Measurements from ENCODE around the gene ADGRF3.

DNA sequence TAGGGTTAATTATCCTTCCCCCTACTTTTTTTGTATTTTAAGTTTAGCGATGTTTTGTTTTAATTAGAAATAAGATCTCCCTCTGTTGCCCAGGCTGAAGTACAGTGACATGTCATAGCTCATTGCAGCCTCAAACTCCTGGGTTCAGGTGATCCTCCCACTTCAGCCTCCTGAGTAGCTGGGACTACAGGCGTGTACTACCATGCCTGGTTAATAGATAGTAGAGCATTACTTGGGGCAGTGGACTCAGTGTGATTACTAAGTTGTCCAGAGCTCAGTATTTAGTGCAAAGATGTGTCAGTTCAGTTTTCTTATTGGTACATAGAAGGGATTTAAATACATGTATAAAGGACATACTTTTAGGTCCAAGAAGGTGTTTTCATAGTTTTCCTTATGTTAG lies 9.5 kb upstream of the ADGRF3 start:
- TF ChIP-seq, protein P1, sequence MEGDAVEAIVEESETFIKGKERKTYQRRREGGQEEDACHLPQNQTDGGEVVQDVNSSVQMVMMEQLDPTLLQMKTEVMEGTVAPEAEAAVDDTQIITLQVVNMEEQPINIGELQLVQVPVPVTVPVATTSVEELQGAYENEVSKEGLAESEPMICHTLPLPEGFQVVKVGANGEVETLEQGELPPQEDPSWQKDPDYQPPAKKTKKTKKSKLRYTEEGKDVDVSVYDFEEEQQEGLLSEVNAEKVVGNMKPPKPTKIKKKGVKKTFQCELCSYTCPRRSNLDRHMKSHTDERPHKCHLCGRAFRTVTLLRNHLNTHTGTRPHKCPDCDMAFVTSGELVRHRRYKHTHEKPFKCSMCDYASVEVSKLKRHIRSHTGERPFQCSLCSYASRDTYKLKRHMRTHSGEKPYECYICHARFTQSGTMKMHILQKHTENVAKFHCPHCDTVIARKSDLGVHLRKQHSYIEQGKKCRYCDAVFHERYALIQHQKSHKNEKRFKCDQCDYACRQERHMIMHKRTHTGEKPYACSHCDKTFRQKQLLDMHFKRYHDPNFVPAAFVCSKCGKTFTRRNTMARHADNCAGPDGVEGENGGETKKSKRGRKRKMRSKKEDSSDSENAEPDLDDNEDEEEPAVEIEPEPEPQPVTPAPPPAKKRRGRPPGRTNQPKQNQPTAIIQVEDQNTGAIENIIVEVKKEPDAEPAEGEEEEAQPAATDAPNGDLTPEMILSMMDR (IDR thresholded peaks at IDR 0.05): no peak
- TF ChIP-seq POLR2AphosphoS5 (IDR thresholded peaks at IDR 0.05) (no peak), POLR2A (IDR thresholded peaks at IDR 0.05) (no peak)
